Measurements from ENCODE around the gene CLUH. TPM values are rescaled to one million over a fixed set of nuclear protein-coding genes. Genes with fewer than 3 reads are reported as not detected.
A peak's percentile ranks its signal among the peaks of the same experiment; 100 is the strongest.

The CLUH gene
- total RNA-seq, 1 experiment from 2014 or later, result 28.8 TPM

DNA sequence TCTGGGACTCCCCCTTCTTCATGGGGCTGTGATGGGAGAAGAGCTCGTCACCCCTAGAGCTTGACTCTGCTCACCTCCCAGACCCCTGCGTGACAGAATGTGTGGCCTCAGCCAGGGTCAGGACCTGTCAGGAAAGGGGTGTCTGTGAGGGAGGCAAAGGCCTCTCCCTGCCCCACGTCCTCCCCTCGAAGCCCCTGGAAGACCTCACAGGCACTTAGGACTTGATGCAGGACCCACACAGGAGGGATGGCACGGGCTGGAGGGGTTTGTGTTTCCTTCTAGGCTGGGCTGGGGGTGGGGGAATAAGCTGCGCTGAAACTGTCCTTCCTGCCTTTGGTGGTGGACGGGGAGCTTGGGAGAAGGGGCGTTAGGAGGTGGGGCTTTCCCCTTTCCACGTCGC, 11.0 kb upstream of the CLUH start:
- no peak for DNase-seq (ENCODE audit: low read depth)
- in situ Hi-C loops (cut with HindIII; ENCODE audit: low pct_unique_long_range_greater_than_20kb, low sequenced_read_pairs), result no loop called here

DNA sequence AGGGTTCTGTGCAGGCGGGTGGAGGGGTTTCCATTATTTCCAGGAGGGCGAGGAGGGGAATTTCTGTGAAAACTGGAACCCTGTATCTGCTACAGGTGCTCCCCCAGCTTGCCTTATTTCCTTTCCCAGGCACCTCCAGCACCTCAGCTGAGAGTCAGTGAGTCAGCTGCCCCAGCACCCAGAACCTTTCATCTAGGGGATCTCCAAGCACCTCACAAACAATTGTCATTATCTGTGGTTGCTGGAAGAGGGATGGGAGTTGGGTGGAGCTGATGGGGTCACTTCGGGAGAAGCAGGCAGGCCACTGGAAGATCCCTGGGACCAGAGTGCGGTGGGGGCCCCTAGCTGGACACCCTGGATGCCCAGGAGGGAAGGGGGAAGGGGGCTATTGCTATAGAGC, 10.0 kb upstream of the CLUH start:
- in situ Hi-C loops (cut with HindIII; ENCODE audit: low pct_unique_long_range_greater_than_20kb, low sequenced_read_pairs), result no loop called here

DNA sequence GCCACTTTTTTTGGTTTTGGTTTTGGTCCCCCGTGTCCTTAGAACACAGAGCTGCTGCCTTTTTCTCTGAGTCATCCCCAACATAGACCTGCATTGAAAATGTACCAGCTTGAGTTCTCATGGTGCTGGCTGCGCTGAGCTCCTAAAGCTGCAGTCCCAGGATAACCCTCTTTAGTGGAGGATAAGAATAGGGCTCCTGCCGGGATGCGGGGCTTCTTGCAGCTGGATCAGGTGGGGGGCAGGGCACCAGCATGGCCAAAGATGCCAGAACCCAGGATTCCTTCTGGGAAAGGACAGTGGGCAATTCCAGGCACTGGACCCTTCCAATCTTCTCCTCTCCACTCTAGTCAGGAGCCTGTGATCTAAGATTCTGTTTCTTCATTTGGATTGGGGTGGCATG, 8.3 kb upstream of the CLUH start:
- no peak for DNase-seq (ENCODE audit: low read depth)
- in situ Hi-C loops (cut with HindIII; ENCODE audit: low pct_unique_long_range_greater_than_20kb, low sequenced_read_pairs), result no loop called here

More for the DNA sequence above, 10.0 kb upstream of the CLUH start:
- no peak for DNase-seq (ENCODE audit: low read depth)

DNA sequence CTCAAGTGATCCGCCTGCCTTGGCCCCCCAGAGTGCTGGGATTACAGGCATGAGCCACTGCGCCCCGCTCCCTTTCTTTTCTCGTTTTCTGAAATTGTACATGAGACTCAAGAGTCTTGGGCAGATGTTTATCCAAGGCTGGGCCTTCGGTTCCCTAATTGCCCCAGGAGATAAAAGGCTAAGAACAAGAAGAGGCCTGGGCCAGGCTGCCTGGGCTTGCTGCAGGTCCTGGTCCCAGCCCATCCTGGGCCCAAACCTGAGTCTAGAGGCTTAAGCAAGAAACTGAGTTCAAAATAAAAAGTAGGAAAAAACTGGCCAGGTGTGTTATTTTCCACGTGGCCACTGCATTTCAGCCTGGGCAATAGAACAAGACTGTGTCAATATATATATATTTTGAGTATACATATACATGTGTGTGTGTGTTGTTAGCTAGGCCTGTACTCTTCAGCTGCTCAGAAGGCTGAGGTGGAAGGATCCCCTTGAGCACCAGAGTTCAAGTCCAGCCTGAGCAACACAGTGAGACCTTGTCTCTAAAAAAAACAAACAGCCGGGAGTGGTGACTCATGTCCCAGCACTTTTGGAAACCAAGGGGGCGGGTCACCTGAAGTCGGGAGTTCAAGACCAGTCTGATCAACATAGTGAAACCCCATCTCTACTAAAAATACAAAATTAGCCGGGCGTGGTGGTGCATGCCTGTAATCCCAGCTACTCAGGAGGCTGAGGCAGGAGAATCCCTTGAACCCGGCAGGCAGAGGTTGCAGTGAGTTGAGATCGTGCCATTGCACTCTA, 6.8 kb upstream of the CLUH start:
- in situ Hi-C loops (cut with HindIII; ENCODE audit: low pct_unique_long_range_greater_than_20kb, low sequenced_read_pairs), result no loop called here
- DNase-seq (ENCODE audit: low read depth), result no peak

DNA sequence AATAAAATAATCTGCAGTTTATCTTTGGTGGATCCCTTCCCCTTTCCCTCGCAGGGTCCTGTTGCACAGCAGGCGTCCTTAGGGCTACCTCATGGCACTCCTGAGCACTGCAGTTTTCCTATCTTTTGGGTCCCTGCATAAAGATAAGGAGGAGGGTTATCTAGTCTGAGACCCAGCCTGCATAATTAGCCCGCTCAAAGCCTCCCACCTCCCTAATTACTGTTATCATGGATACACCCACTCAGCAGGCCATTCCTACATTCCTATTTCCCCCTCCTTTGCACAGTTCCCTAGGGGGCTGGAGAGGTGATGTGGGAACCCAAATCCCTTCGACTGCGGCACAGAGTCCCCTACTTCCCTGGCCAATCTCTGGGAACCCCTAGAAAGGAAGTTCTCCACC, 5.1 kb upstream of the CLUH start:
- no peak for DNase-seq (ENCODE audit: low read depth)
- in situ Hi-C loops (cut with HindIII; ENCODE audit: low pct_unique_long_range_greater_than_20kb, low sequenced_read_pairs), result no loop called here

DNA sequence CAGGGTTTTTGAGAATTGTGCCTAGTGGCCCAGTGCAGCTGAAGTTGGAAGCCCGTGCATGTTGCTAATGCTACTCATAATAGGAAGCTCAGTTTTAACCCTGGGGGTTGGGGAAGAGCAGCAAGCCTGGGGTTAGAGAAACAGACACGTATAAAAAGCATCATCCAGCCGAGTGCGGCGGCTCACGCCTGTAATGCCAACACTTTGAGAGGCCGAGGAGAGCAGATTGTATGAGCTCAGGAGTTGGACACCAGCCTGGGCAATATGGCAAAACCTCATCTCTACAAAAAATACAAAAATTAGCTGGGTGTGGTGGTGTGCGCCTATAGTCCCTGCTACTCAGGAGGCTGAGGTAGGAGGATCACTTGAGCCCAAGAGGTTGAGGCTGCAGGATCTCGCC, 2.3 kb upstream of the CLUH start:
- in situ Hi-C loops (cut with HindIII; ENCODE audit: low pct_unique_long_range_greater_than_20kb, low sequenced_read_pairs), result no loop called here

DNA sequence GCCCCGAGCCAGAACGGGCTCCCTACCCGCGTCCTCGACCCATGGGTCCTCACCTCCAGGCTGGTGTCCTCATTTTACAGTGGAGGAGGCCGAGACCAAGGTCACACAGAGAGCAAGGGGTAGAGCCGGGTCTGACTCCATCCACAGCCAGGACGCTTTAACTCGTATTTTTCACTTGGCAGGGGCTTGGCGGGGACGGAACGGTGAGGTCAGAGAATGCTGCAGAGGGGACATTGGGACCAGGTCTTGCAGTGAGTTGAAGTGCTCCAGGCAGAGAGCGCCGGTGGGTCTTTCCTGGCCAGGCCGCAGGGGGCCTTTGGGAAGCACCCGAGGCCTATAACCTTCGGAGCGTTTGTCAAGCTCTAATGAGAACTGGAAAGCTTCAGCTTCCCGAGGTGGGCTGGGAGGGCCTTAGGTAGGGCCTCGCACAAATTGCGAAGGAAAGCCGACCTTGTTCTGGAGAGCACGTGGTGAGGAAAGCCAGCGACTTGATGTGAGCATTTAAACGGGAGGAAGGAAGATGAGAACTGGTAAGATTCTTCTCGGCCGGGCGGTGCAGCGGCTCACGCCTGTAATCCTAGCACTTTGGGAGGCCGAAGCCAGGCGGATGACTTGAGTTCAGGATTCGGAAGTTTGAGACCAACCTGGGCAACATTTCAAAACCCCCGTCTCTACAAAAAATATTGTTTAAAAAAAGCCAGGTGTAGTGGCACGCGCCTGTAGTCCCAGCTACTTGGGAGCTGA, 908 bp upstream of the CLUH start:
- no peak for DNase-seq (ENCODE audit: low read depth)
- in situ Hi-C loops (cut with HindIII; ENCODE audit: low pct_unique_long_range_greater_than_20kb, low sequenced_read_pairs), result no loop called here

More for the DNA sequence above, 2.3 kb upstream of the CLUH start:
- no peak for DNase-seq (ENCODE audit: low read depth)

DNA sequence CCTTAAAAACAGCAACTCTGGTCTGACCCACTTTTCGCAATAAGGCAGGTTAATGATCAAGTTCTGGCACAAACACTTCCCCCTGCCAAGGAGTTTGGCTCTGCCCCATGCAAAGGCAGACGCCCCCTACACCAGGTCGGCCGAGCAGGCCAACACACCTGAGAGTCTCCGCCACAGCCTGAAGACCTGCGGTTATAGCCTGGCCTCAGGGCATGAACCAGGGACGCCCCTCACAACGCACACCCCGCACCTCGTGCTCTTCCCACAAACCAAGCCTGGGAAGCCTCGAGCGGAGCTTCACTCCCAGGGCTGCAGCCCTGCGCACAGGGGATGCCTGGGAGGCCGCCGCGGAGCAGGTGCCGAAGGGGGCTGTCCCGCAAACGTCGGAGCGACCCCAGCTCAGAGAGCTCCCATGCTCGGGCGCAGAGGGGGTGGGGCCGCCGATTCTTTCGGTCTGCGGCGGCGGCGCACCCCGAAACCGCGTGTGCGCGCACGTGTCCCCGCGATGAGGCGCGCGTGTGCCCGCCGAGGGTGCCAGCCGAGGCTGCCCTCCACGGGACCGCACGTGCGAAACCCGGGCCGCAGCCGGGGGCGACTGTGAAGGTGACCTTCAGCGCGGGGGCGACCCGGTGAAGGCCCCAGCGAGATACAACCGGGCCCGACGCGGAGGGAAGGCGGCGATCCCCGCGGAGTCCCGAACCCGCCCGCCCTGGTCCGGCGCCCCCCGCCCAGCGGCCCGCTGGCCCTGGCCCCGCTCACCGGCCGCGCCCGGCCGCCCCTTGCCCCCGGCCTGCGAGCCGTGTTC, 559 bp downstream of the CLUH start:
- in situ Hi-C loops (cut with HindIII; ENCODE audit: low pct_unique_long_range_greater_than_20kb, low sequenced_read_pairs), result no loop called here
- no peak for DNase-seq (ENCODE audit: low read depth)

DNA sequence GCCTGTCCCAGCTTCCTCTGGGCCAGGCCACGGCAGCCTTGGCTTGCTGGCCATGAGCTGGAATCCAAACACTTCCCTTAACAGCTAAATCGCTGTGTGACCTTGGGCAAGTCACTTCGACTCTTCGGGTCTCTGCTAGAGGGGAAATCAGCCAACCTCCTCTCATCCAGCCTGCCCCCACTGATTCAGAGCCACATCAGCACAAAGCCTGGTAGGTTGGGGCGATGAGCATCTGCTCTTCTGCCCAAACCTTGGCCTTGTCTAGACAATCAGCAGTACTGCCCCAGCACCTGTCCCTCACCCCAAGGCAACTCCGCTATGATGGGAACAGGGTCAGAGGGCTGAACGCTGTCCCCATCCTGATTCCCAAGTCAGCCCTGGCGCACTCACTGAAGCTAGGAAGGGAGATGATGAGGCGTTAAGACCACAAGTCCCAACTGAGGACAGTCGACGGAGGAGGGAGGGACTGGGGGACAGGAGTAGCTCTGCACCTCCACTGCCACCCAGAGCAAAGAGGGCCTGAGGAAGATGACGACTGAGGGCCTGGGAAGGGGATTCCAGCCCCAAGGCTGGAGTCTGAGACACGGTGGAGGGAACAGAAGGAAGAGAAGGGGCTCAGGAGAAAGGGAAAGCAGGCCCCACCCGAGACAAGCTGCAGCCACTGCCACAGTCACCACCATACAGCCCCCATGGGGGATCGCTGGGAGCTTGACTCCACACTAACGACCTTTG, 1.3 kb downstream of the CLUH start:
- no peak for DNase-seq (ENCODE audit: low read depth)
- in situ Hi-C loops (cut with HindIII; ENCODE audit: low pct_unique_long_range_greater_than_20kb, low sequenced_read_pairs), result no loop called here

DNA sequence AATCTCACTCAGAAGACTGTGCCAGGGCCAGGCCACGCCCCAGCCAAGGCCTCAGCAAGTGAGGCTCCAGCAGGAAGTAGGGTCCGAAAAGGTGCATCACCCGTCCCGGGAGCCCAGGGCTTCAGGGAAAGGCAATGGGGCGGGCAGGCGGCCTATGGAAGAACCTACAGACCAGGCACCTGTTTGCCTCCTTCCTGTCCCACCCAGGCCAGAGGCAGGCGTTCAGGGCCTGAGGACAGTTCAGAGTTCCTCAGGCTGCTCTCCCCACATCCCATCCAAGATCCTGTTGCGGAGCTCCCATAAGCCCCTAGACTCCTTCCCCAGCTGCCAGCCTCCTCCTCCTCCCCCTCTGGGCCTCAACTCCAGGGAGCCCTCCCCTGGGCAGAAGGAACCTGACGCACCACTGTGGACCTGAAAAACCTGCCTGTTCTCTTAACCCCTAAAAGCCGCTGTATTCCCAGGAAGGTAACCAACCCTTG, 2.3 kb downstream of the CLUH start:
- DNase-seq (ENCODE audit: low read depth), result no peak
- in situ Hi-C loops (cut with HindIII; ENCODE audit: low pct_unique_long_range_greater_than_20kb, low sequenced_read_pairs), result no loop called here

DNA sequence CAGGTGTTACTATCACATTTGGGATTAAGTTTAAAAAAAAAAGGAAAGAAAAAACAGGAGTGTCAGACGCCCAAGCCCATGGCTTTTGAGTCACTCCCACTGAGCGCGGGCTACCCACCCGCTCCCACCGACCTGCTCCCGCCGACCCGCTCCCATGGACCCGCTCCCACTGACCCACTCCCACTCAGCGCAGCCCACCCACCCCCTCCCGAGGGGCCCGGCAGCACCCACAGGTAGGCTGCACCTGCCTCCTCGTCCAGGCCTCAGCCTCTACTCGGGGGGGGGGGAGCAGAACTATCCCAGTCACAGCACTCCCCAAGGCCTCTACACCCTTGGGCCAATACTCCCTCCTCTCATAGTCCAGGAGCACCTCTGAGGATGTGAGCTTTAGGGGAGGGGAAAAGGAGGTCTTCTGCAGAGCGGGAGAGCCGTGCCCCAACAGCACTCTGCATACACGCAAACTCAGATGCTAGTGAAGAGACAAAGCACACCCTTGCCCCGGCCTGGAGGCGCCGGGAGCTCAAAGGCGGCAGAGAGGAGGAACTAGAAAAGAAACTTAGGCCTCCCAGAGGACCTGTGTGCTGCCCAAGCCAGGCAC, 2.9 kb downstream of the CLUH start:
- DNase-seq (ENCODE audit: low read depth), result no peak
- in situ Hi-C loops (cut with HindIII; ENCODE audit: low pct_unique_long_range_greater_than_20kb, low sequenced_read_pairs), result no loop called here

DNA sequence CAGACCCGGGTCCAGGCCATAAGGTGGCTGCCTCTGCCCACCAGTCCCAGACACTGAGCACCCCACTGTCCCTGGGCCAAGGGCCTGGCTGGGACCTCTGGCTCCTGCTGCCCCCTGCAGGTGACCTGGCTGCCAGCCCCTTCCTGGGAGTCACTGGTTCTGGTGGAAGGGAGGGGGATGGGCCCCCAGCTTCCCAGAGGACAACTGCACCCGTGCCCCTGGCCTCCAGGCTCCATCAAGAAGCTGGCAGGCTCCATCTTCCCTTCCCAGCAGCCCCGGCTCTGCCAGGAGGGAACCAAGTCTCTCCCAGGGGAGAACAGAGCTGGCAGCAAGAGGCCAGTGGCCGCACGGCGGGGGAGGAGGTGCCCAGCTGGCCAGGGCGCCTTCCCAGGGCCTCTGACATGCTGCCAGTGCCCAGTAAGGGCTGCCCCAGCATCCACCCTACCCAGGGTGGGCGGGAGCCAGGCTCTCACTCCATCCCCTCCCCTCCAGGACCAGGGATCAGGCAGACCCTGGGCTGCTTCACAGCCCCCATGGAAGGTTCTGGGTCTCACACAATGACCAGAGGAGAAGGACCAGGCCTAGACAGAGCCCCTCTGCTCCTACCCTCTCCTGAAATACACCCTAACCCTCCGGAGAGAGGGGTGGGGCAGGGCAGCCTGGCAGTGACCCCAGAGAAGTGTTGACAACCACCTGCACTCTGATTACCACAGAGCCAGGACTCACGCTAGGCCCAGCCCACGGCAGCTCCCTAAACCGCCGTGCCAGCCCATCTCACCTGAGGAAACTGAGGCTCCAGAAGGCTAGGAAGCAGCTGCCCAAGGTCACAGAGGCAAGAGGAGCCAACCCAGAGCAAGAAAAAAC, 3.6 kb downstream of the CLUH start:
- DNase-seq (ENCODE audit: low read depth), result no peak
- in situ Hi-C loops (cut with HindIII; ENCODE audit: low pct_unique_long_range_greater_than_20kb, low sequenced_read_pairs), result no loop called here

DNA sequence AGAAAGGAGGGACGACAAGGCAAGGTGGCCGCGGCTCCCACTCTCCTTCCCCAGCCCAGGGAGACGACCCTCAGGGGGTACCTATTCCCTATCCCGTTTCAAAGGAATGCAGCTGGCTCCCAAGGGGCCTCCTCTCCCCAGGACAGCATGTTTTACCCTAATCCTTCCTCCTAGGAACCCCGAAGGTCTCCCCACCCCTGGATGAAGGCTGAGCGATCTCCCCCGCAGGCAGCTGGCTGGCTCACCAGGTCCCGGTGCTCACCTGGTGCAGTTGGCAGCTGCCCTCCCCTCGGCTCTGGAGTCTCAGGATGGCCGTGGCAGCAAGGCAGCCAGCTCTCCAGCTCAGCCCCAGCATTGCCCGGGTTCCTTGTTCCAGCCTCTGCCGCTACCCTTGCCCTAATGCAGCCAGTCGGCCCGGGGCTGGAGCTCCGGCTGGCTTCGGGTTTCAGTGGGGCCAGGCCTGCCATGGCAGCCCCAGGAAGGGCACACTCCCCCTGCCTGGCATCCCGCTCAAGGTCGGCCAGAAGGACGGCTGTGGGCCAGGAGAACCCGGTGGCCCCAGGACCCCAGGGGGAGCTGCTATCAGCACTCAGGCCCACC, 4.6 kb downstream of the CLUH start:
- in situ Hi-C loops (cut with HindIII; ENCODE audit: low pct_unique_long_range_greater_than_20kb, low sequenced_read_pairs), result no loop called here
- no peak for DNase-seq (ENCODE audit: low read depth)

DNA sequence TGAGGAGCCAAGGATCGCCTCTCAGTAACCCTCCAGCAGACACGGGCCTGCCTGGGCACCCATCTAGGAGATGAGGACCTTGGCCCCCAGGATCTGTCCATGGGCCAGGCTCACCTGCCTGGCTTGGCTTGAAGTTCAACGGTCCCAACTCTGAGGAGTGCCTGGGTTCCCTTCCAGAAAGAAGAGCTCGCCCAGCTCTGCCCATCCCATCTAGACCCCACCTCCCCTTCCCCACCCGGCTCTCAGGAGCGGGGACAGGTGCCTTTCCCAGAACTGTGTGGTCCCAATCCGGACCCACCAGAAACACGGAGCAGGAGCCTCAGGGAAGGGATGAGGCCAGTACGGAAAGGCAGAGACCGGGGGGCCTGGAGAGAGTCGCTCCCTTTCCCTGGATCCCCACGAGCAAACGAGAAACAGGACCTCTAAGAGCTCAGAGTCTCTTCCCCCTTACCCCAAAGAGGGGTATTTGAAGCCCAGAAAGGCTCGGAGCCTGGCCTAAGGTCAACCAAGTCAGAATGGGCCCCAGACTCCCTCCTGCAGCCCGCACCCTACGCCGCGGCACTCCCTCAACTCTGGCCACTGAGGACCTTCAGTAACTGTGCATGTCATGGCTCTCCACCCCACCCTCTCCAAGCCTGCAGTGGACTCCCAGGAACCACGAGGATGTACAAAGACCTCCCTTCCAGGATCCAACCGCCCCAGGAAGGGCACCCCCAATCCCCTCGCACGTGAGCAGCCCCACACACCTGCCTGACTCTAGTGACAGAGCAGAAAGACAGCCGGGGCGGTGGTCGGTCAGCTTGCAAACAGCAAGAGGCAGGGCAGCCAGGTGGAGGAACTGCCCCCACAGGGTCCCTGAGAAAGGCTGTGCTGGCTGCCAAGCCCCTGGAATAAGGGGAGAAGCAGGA, 5.4 kb downstream of the CLUH start:
- DNase-seq (ENCODE audit: low read depth), result no peak
- in situ Hi-C loops (cut with HindIII; ENCODE audit: low pct_unique_long_range_greater_than_20kb, low sequenced_read_pairs), result no loop called here

DNA sequence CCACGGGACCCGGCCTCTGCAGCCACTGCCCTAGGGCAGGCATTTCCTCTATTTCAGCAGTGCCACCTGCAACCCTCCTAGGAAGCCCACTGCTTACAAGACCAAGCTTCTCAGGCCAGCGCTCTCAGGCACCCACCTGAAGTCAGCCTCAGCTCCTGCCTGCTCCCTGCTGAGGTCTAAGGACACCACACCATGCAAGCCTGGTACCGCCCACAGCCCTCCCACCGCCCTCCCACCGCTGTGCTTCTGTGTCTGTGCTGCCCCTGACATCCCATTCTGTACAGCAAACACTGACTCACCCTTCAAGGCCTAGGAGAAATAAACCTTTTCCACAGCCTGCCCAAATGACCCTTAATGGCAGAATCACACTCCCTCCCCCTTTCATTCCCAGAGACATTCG, 6.3 kb downstream of the CLUH start:
- peak; percentile 53 for DNase-seq (ENCODE audit: low read depth)
- in situ Hi-C loops (cut with HindIII; ENCODE audit: low pct_unique_long_range_greater_than_20kb, low sequenced_read_pairs), result no loop called here

DNA sequence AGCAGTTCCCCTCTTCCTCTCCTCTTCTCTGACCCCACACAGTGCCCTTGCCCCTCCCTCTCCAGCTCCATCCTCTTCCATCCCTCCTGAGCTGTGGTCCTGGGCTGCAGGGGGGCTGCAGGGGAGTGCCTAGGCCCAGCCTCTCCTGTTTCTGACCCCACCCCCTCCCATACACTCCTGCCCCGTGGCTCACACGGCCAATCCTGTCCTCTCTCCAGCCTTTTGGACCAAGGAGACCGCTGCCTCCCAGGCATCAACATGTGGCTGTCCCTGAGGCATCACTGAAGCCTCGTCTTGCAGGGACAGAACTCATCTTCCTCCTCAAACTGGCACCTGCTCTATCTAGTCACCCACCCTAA, 6.7 kb downstream of the CLUH start:
- in situ Hi-C loops (cut with HindIII; ENCODE audit: low pct_unique_long_range_greater_than_20kb, low sequenced_read_pairs), result no loop called here
- no peak for DNase-seq (ENCODE audit: low read depth)
